Measurements from ENCODE around the gene COL16A1. TPM values are rescaled to one million over a fixed set of nuclear protein-coding genes. Genes with fewer than 3 reads are reported as not detected.

COL16A1 gene
- total and polyA plus RNA-seq, 2 of the 13 experiments (the other 11 are each of a cell fraction or from before 2014, with no cell fraction given), result 4.3 to 12.2 TPM

GRCh38 chr1:31701091-31701736 is 2.6 kb downstream of the COL16A1 start (continued):
- TF ChIP-seq TRAFD1 (CRISPR knock-in tag; IDR thresholded peaks at IDR 0.05; ENCODE audit: borderline replicate concordance) (no peak), RARG (CRISPR knock-in tag; IDR thresholded peaks at IDR 0.05; ENCODE audit: low read depth) (no peak), ZNF12 (CRISPR knock-in tag; IDR thresholded peaks at IDR 0.05) (peak; percentile 87), PPARG (CRISPR knock-in tag; conservative IDR thresholded peaks at IDR 0.05) (peak; percentile 74), ASH2L (IDR thresholded peaks at IDR 0.05; ENCODE audit: insufficient read length, low read depth, low read length) (peak; percentile 57), NFIB (CRISPR knock-in tag; IDR thresholded peaks at IDR 0.05; ENCODE audit: borderline replicate concordance) (peak; percentile 89; the same call in 1 of the 2 replicates), ZBTB3 (CRISPR knock-in tag; IDR thresholded peaks at IDR 0.05; ENCODE audit: borderline replicate concordance, low read depth) (peak; percentile 45; the same call in 1 of the 2 replicates), MEIS2 (CRISPR knock-in tag; IDR thresholded peaks at IDR 0.05) (0 out of 2 replicates have a peak, but pooled peaks have one; percentile 12), ZNF761 (CRISPR knock-in tag; conservative IDR thresholded peaks at IDR 0.05) (0 out of 2 replicates have a peak, but pooled peaks have one; percentile 51), ZNF556 (CRISPR knock-in tag; IDR thresholded peaks at IDR 0.05; ENCODE audit: borderline replicate concordance) (peak; percentile 87; the same call in 1 of the 2 replicates), ZSCAN21 (CRISPR knock-in tag; IDR thresholded peaks at IDR 0.05; ENCODE audit: borderline replicate concordance) (no peak), ZBTB44 (CRISPR knock-in tag; IDR thresholded peaks at IDR 0.05) (no peak), ISL2 (CRISPR knock-in tag; IDR thresholded peaks at IDR 0.05) (peak; percentile 75; the same call in 1 of the 2 replicates), ZNF224 (CRISPR knock-in tag; IDR thresholded peaks at IDR 0.05) (no peak), POGZ (CRISPR knock-in tag; IDR thresholded peaks at IDR 0.05) (peak; percentile 41; the same call in 1 of the 2 replicates), ZNF674 (CRISPR knock-in tag; IDR thresholded peaks at IDR 0.05; ENCODE audit: low read depth) (no peak), ZNF746 (CRISPR knock-in tag; IDR thresholded peaks at IDR 0.05) (peak; percentile 89), SSRP1 (CRISPR knock-in tag; IDR thresholded peaks at IDR 0.05) (0 out of 2 replicates have a peak, but pooled peaks have one; percentile 17), YEATS4 (CRISPR knock-in tag; IDR thresholded peaks at IDR 0.05; ENCODE audit: borderline replicate concordance) (0 out of 2 replicates have a peak, but pooled peaks have one; percentile 27), AHR (CRISPR knock-in tag; IDR thresholded peaks at IDR 0.05) (0 out of 2 replicates have a peak, but pooled peaks have one; percentile 38), FOXA3 (CRISPR knock-in tag; IDR thresholded peaks at IDR 0.05) (peak; percentile 82), HMG20B (CRISPR knock-in tag; conservative IDR thresholded peaks at IDR 0.05) (0 out of 2 replicates have a peak, but pooled peaks have one; percentile 38), THAP9 (CRISPR knock-in tag; IDR thresholded peaks at IDR 0.05; ENCODE audit: borderline replicate concordance) (no peak), GFI1 (CRISPR knock-in tag; IDR thresholded peaks at IDR 0.05; ENCODE audit: borderline replicate concordance) (peak; percentile 70)
